DOHH2 (cell line): ENCODE measurements around the gene RBM26.

ENCODE experiments used
- H3F3A ChIP-seq: fragments of 200-600 bp; sonication (generic), shearing (Covaris generic); 2 replicates; pipeline ENCODE4 v1.6.0; 2016; ENCODE audit warnings: antibody characterized with exemption, mild to moderate bottlenecking; ENCODE audit not compliant: control insufficient read depth, insufficient read depth
- H3K27ac ChIP-seq: fragments of 200-600 bp; sonication (generic); 2 replicates; pipeline ENCODE4 v1.5.1; 2014; ENCODE audit warnings: low read depth, mild to moderate bottlenecking, low read length, moderate library complexity
- H3K27me3 ChIP-seq: fragments of 200-600 bp; sonication (generic); 2 replicates; pipeline ENCODE4 v1.6.1; 2014; ENCODE audit warnings: mild to moderate bottlenecking, low read length, mixed read lengths; ENCODE audit not compliant: control insufficient read depth
- H3K36me3 ChIP-seq: fragments of 200-600 bp; sonication (generic); 2 replicates; pipeline ENCODE4 v1.6.1; 2014; ENCODE audit warnings: mild to moderate bottlenecking, low read length, moderate library complexity, mixed read lengths; ENCODE audit not compliant: control insufficient read depth
- H3K4me1 ChIP-seq: fragments of 200-600 bp; sonication (generic); 2 replicates; pipeline ENCODE4 v1.6.1; 2014; ENCODE audit warnings: mild to moderate bottlenecking, low read length, mixed read lengths; ENCODE audit not compliant: control insufficient read depth
- H3K4me2 ChIP-seq: fragments of 200-600 bp; sonication (generic); 2 replicates; pipeline ENCODE4 v1.6.0; 2014; ENCODE audit warnings: mild to moderate bottlenecking, low read length, moderate library complexity
- H3K4me3 ChIP-seq: fragments of 200-600 bp; sonication (generic); 2 replicates; pipeline ENCODE4 v1.5.1; 2014; ENCODE audit warnings: mild to moderate bottlenecking, low read length, mixed read lengths
- H3K79me2 ChIP-seq: fragments of 200-600 bp; sonication (generic); 2 replicates; pipeline ENCODE4 v1.6.1; 2014; ENCODE audit warnings: mild to moderate bottlenecking, low read length, mixed read lengths; ENCODE audit not compliant: control insufficient read depth
- H3K9me2 ChIP-seq: fragments of 200-600 bp; sonication (generic); replicated peaks from 2 replicates; pipeline ENCODE4 v1.6.1; 2014; ENCODE audit warnings: mild to moderate bottlenecking, low read length, mixed read lengths; ENCODE audit not compliant: control insufficient read depth
- H3K9me3 ChIP-seq: fragments of 200-600 bp; sonication (generic); 2 replicates; pipeline ENCODE4 v1.6.1; 2014; ENCODE audit warnings: antibody characterized with exemption, low read length, mixed read lengths; ENCODE audit not compliant: control insufficient read depth, insufficient read depth
- H4K20me1 ChIP-seq: fragments of 200-600 bp; sonication (generic); 2 replicates; pipeline ENCODE4 v1.6.0; 2014; ENCODE audit warnings: low read depth, mild to moderate bottlenecking, antibody characterized with exemption, low read length, moderate library complexity; ENCODE audit not compliant: control insufficient read depth, insufficient read depth
- CTCF ChIP-seq: fragments of 200-600 bp; sonication (generic); IDR thresholded peaks from one replicate; pipeline ENCODE4 v1.5.1; 2014; ENCODE audit warnings: antibody characterized with exemption, mild to moderate bottlenecking, low read depth, low read length; ENCODE audit not compliant: poor library complexity, severe bottlenecking
- EZH2phosphoT487 ChIP-seq: fragments of 200-600 bp; sonication (generic); IDR thresholded peaks from 2 replicates; pipeline ENCODE4 v1.6.1; 2017; ENCODE audit warnings: borderline replicate concordance, mild to moderate bottlenecking, antibody characterized with exemption, low read length, moderate library complexity, mixed read lengths

The RBM26 gene

GRCh38 chr13:79393564-79394249 is 12.3 kb downstream of the RBM26 start:
- Histone ChIP-seq H3K79me2 (peaks cover 94% of the 10 kb centered on the region), H3K9me2 (no peaks in the 10 kb centered on the region), H3K4me2 (peak overlapping the region; percentile 70), H3F3A (peaks cover 25% of the 10 kb centered on the region), H3K36me3 (peaks cover 77% of the 10 kb centered on the region), H3K27ac (peak overlapping the region; percentile 61), H3K4me3 (peak overlapping the region; percentile 63), H3K4me1 (peaks cover 61% of the 10 kb centered on the region), H4K20me1 (peaks cover 26% of the 10 kb centered on the region), H3K27me3 (no peaks in the 10 kb centered on the region), H3K9me3 (peaks cover 11% of the 10 kb centered on the region; the same call in 1 of the 2 replicates)
- TF ChIP-seq CTCF, result no peak
- no peak for TF ChIP-seq EZH2phosphoT487

- TF ChIP-seq CTCF (no peak), EZH2phosphoT487 (no peak)
- peaks cover 25% of the 10 kb centered on the region for H3F3A ChIP-seq
- peaks cover 11% of the 10 kb centered on the region; the same call in 1 of the 2 replicates for H3K9me3 ChIP-seq
- H3K27me3 ChIP-seq, result no peaks in the 10 kb centered on the region
- peaks cover 94% of the 10 kb centered on the region for H3K79me2 ChIP-seq
- H3K27ac ChIP-seq, result peak overlapping the region; percentile 61
- peak overlapping the region; percentile 63 for H3K4me3 ChIP-seq
- peaks cover 77% of the 10 kb centered on the region for H3K36me3 ChIP-seq
- peaks cover 30% of the 10 kb centered on the region for H4K20me1 ChIP-seq
- H3K4me2 ChIP-seq, result peak overlapping the region; percentile 70
- peaks cover 67% of the 10 kb centered on the region for H3K4me1 ChIP-seq
- H3K9me2 ChIP-seq, result no peaks in the 10 kb centered on the region
Observed at GRCh38 chr13:79392882-79393563, 13.0 kb downstream of the RBM26 start.

- Histone ChIP-seq H3K4me1 (peaks cover 87% of the 10 kb centered on the region), H3K79me2 (peaks cover 94% of the 10 kb centered on the region), H4K20me1 (peaks cover 34% of the 10 kb centered on the region), H3K9me3 (no peaks in the 10 kb centered on the region), H3K9me2 (no peaks in the 10 kb centered on the region), H3K4me3 (no peak overlapping the region), H3K27ac (no peak overlapping the region), H3K4me2 (peak overlapping the region; percentile 12; the same call in 1 of the 2 replicates), H3K27me3 (no peaks in the 10 kb centered on the region), H3F3A (peaks cover 9% of the 10 kb centered on the region), H3K36me3 (peaks cover 54% of the 10 kb centered on the region)
- no peak for TF ChIP-seq EZH2phosphoT487
- no peak for TF ChIP-seq CTCF
Observed at GRCh38 chr13:79389026-79389425, 17.0 kb downstream of the RBM26 start.
